ENCODE measurements around the gene TTC3.

GRCh38 chr21:37210799-37211198 is 137.7 kb downstream of the TTC3 start:
- TF ChIP-seq POLR2AphosphoS5 (IDR thresholded peaks at IDR 0.05) = no peak
- TF ChIP-seq POLR2A (IDR thresholded peaks at IDR 0.05) = no peak
- TF ChIP-seq CTCF (IDR thresholded peaks at IDR 0.05) = no peak
- TF ChIP-seq EP300 (IDR thresholded peaks at IDR 0.05) = no peak
